Kidney epithelial cell (primary cell): ENCODE data around the gene WEE1. TPM values are rescaled to one million over a fixed set of nuclear protein-coding genes. Genes with fewer than 3 reads are reported as not detected.
A peak's percentile ranks its signal among the peaks of the same experiment; 100 is the strongest.
"Not testable (repeated sequence)": the region's sequence is repeated elsewhere in the genome, so short reads cannot be mapped to it uniquely, and the experiment has no call there.

Experiments
- DNase-seq: peaks from one replicate; pipeline ENCODE4 v3.0.0-alpha.2; 2010; ENCODE audit warnings: low read depth
- H3K27me3 ChIP-seq: 2 replicates; pipeline ENCODE4 v1.6.0; 2011; ENCODE audit warnings: low read length; ENCODE audit not compliant: control insufficient read depth, insufficient read depth
- H3K36me3 ChIP-seq: 2 replicates; pipeline ENCODE4 v1.5.1; 2011; ENCODE audit warnings: low read length; ENCODE audit not compliant: control insufficient read depth, insufficient read depth
- H3K4me3 ChIP-seq: 2 replicates; pipeline ENCODE4 v1.5.1; 2011; ENCODE audit warnings: low read depth, mild to moderate bottlenecking, control low read depth, low read length
- CTCF ChIP-seq: IDR thresholded peaks from 2 replicates; pipeline ENCODE4 v1.5.1; 2011; ENCODE audit warnings: mild to moderate bottlenecking, moderate library complexity, low read length, control low read depth, inconsistent platforms; ENCODE audit not compliant: insufficient read depth, poor library complexity, severe bottlenecking
- total RNA-seq: library from RNA; depleted of rRNA; stranded (reverse); fragments of >200 nt; gene quantifications from 2 replicates; pipeline ENCODE4 v1.2.3, GENCODE V29; 2015

WEE1 gene
- total RNA-seq, 1 donor from 2014 or later = 57.3 TPM

DNA sequence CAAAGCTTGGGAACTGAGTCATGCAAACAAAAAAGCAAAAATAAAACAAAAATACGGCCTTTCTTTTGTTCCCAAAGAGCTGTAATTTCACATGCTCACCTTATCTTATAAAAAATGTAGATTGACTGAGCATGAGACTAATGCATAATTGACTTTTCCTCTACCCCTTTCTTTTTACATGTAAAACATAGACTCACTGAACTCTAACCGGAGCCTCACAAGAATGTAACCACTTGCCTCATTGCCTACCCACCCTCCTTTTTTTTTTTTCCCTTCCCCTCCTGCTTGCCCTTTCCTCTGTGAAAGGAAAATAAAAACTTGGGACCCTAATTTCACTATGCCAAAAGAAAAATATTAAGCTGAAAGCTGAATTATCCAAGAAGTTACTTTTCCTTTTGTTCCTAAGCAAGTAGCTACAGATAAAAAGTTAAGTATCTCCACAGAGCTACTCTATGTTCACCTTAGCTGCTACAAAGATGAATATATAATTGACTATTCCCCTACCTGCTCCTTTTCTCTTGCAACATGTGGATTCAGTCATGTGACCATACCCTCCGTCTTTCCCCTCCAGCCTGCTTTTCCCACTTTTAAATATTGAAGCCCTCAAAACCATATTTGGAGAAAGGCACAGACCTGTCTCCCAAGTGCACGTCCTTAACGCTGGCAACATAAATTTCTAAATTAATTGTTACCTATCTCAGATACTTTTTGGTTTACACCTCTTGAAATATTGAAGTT, 39.6 kb upstream of the WEE1 start:
- DNase-seq = no peak

GRCh38 chr11:9535189-9535781, 38.2 kb upstream of the WEE1 start:
- H3K4me3 ChIP-seq = no peak overlapping the region
- DNase-seq = no peak
- TF ChIP-seq CTCF = peak; percentile 86
- no peaks in the 10 kb centered on the region for H3K36me3 ChIP-seq
- H3K27me3 ChIP-seq = no peaks in the 10 kb centered on the region

More for the DNA sequence above, 39.6 kb upstream of the WEE1 start:
- no peak overlapping the region for H3K4me3 ChIP-seq
- no peaks in the 10 kb centered on the region for H3K36me3 ChIP-seq
- TF ChIP-seq CTCF = no peak
- no peaks in the 10 kb centered on the region for H3K27me3 ChIP-seq

DNA sequence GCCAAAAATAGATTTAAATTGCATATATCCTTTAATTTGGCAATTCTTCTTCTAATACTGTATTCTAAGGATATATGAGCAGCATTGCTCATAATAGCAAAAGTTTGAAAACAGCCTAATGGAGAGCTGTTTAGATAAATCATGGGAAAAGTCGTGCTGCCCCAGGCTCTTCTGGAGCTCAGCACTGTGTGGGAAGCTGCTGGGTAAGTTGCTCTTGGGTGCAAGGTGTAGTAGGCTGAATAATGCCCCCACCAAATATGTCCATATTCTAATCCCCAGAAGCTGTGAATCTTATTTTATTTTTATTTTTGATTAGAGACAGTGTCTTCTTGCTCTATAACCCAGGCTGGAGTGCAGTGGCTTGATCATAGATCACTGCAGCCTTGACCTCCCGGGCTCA, 34.9 kb upstream of the WEE1 start:
- TF ChIP-seq CTCF = no peak
- Histone ChIP-seq H3K4me3 (no peak overlapping the region), H3K27me3 (no peaks in the 10 kb centered on the region), H3K36me3 (no peaks in the 10 kb centered on the region)
- DNase-seq = no peak

DNA sequence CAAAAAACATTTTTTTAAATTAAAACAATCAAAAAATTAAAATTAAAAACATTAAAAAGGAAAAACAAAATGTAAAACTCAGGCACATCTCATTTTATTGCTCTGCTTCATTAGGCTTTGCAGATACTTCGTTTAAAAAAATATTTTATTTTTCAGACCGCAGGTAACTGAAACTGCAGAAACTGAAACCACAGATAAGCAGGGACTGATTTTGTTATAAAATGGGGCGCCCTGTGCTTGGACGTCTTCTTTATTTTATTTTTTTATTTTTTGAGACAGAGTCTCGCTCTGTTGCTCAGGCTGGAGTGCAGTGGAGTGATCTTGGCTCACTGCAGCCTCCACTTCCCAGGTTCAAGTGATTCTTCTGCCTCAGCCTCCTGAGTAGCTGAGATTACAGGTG, 24.3 kb upstream of the WEE1 start:
- H3K4me3 ChIP-seq, H3K36me3 ChIP-seq, DNase-seq, H3K27me3 ChIP-seq: not testable (repeated sequence)

- no peak for TF ChIP-seq CTCF
- no peak for DNase-seq
- H3K27me3 ChIP-seq = no peaks in the 10 kb centered on the region
- no peak overlapping the region for H3K4me3 ChIP-seq
- H3K36me3 ChIP-seq = no peaks in the 10 kb centered on the region
These were observed 23.3 kb upstream of the WEE1 start for GRCh38 chr11:9550191-9550628.

- H3K36me3 ChIP-seq = no peaks in the 10 kb centered on the region
- no peak for TF ChIP-seq CTCF
- no peak overlapping the region for H3K4me3 ChIP-seq
- H3K27me3 ChIP-seq = no peaks in the 10 kb centered on the region
- no peak for DNase-seq
These were observed 12.0 kb upstream of the WEE1 start for GRCh38 chr11:9561279-9561982.
